Measurements from ENCODE around the gene SYCN. TPM values are rescaled to one million over a fixed set of nuclear protein-coding genes. Genes with fewer than 3 reads are reported as not detected.

The SYCN gene
- total RNA-seq, 1 donor from 2014 or later, result not detected

GRCh38 chr19:39177110-39177699 lies 26.9 kb downstream of the SYCN start:
- Mint-ChIP-seq H3K36me3 (peaks cover 3% of the 10 kb centered on the region), H3K27me3 (no peaks in the 10 kb centered on the region), H3K4me1 (ENCODE audit: unreplicated experiment) (no peaks in the 10 kb centered on the region), H3K4me3 (no peak overlapping the region), H3K27ac (no peak overlapping the region), H3K9me3 (no peaks in the 10 kb centered on the region)
- DNase-seq (ENCODE audit: extremely low spot score, unreplicated experiment), result no peak
- no peak for TF ChIP-seq CTCF (conservative IDR thresholded peaks at IDR 0.05)

GRCh38 chr19:39175564-39175963 lies 28.5 kb downstream of the SYCN start:
- Mint-ChIP-seq H3K27ac (no peak overlapping the region), H3K4me1 (ENCODE audit: unreplicated experiment) (no peaks in the 10 kb centered on the region), H3K27me3 (no peaks in the 10 kb centered on the region), H3K9me3 (no peaks in the 10 kb centered on the region), H3K36me3 (no peaks in the 10 kb centered on the region), H3K4me3 (no peak overlapping the region)
- no peak for DNase-seq (ENCODE audit: extremely low spot score, unreplicated experiment)
- TF ChIP-seq CTCF (conservative IDR thresholded peaks at IDR 0.05), result no peak

- Mint-ChIP-seq H3K36me3 (no peaks in the 10 kb centered on the region), H3K4me3 (no peak overlapping the region), H3K27ac (no peak overlapping the region), H3K27me3 (no peaks in the 10 kb centered on the region), H3K4me1 (ENCODE audit: unreplicated experiment) (no peaks in the 10 kb centered on the region), H3K9me3 (no peaks in the 10 kb centered on the region)
- TF ChIP-seq CTCF (conservative IDR thresholded peaks at IDR 0.05), result no peak
- DNase-seq (ENCODE audit: extremely low spot score, unreplicated experiment), result no peak
Observed at GRCh38 chr19:39174558-39175544, 29.2 kb downstream of the SYCN start.

GRCh38 chr19:39174142-39174541 lies 29.9 kb downstream of the SYCN start:
- no peak for TF ChIP-seq CTCF (conservative IDR thresholded peaks at IDR 0.05)
- Mint-ChIP-seq H3K27me3 (no peaks in the 10 kb centered on the region), H3K27ac (no peak overlapping the region), H3K36me3 (no peaks in the 10 kb centered on the region), H3K4me3 (no peak overlapping the region), H3K9me3 (no peaks in the 10 kb centered on the region), H3K4me1 (ENCODE audit: unreplicated experiment) (no peaks in the 10 kb centered on the region)
- DNase-seq (ENCODE audit: extremely low spot score, unreplicated experiment), result no peak

GRCh38 chr19:39173502-39173991 lies 30.5 kb downstream of the SYCN start:
- no peak overlapping the region for H3K4me3 Mint-ChIP-seq
- no peaks in the 10 kb centered on the region for H3K27me3 Mint-ChIP-seq
- no peak for DNase-seq (ENCODE audit: extremely low spot score, unreplicated experiment)
- H3K4me1 Mint-ChIP-seq (ENCODE audit: unreplicated experiment), result peaks cover 6% of the 10 kb centered on the region
- no peaks in the 10 kb centered on the region for H3K9me3 Mint-ChIP-seq
- no peak overlapping the region for H3K27ac Mint-ChIP-seq
- no peaks in the 10 kb centered on the region for H3K36me3 Mint-ChIP-seq
- TF ChIP-seq CTCF (conservative IDR thresholded peaks at IDR 0.05), result no peak
